ENCODE data around the gene ECT2L. TPM values are rescaled to one million over a fixed set of nuclear protein-coding genes. Genes with fewer than 3 reads are reported as not detected.

ECT2L gene
- total and polyA plus RNA-seq, 2 of the 13 experiments (the other 11 are each of a cell fraction or from before 2014, with no cell fraction given), result 0.12 TPM; not detected in 1

DNA sequence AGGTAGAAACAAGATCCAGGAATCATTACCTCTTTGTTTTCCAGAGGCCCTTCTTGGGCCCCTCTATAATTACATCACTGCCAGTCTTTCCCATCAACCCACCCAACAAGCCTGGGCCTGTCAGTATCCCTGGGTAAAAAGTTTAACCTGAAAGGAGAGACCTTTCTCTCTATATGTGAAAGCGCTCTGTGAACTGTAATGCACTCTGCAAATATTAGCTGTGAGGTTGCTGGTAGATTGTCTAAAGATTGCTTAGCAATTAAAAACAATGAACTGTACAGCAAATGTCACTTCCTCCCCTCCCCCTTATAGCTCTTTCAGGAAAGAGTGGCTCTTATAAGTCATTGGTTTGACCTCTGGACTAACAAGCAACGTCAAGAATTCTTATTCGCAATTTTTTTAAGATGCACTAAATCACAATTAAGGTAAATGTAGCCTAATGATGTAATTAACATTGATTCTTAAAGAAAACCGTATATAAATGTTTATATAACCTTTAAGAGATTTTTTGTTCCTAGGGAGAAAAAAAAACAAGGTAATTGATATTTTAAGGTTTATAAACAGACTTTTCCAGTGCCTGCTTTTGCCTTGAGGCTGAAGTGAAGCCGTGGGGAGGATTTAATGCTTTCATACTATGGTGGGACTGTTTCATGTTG lies 18.4 kb downstream of the ECT2L start (continued):
- TF ChIP-seq RORA (CRISPR knock-in tag; IDR thresholded peaks at IDR 0.05), result no peak
- TF ChIP-seq AFF4 (CRISPR knock-in tag; IDR thresholded peaks at IDR 0.05), result no peak
- 0 out of 2 replicates have a peak, but pooled peaks have one; percentile 38 for TF ChIP-seq TGIF2 (CRISPR knock-in tag; IDR thresholded peaks at IDR 0.05)
- no peak for TF ChIP-seq ZBTB44 (CRISPR knock-in tag; IDR thresholded peaks at IDR 0.05)
- TF ChIP-seq ZBTB20 (CRISPR knock-in tag; IDR thresholded peaks at IDR 0.05; ENCODE audit: borderline replicate concordance, low read depth), result peak; percentile 85; the same call in 1 of the 2 replicates
- TF ChIP-seq TAF1 (CRISPR knock-in tag; IDR thresholded peaks at IDR 0.05), result no peak
- no peak for TF ChIP-seq TOPORS (CRISPR knock-in tag; IDR thresholded peaks at IDR 0.05)
- TF ChIP-seq, protein P1, sequence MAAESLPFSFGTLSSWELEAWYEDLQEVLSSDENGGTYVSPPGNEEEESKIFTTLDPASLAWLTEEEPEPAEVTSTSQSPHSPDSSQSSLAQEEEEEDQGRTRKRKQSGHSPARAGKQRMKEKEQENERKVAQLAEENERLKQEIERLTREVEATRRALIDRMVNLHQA (CRISPR knock-in tag; IDR thresholded peaks at IDR 0.05), result no peak
- TF ChIP-seq ARHGAP35 (CRISPR knock-in tag; IDR thresholded peaks at IDR 0.05; ENCODE audit: borderline replicate concordance), result no peak
- TF ChIP-seq ZNF678 (CRISPR knock-in tag; IDR thresholded peaks at IDR 0.05), result no peak
- TF ChIP-seq ZNF772 (CRISPR knock-in tag; IDR thresholded peaks at IDR 0.05), result no peak
- peak; percentile 89 for TF ChIP-seq ZNF281 (CRISPR knock-in tag; IDR thresholded peaks at IDR 0.05; ENCODE audit: borderline replicate concordance)
- no peak for TF ChIP-seq ZNF737 (CRISPR knock-in tag; IDR thresholded peaks at IDR 0.05; ENCODE audit: borderline replicate concordance)
- TF ChIP-seq ZNF235 (CRISPR knock-in tag; IDR thresholded peaks at IDR 0.05; ENCODE audit: borderline replicate concordance), result no peak
- TF ChIP-seq CHD2 (IDR thresholded peaks at IDR 0.05; ENCODE audit: low read depth, low read length), result no peak
- TF ChIP-seq POGK (CRISPR knock-in tag; conservative IDR thresholded peaks at IDR 0.05), result no peak
- TF ChIP-seq REPIN1 (CRISPR knock-in tag; IDR thresholded peaks at IDR 0.05; ENCODE audit: borderline replicate concordance, low read depth), result no peak
- TF ChIP-seq ZMYM4 (CRISPR knock-in tag; IDR thresholded peaks at IDR 0.05), result peak; percentile 65
